NCI-H510A (cell line): ENCODE results near the gene CCNK.

Experiments used
- DNase-seq: peaks from one replicate; lab custom pipeline; 2025; lab: John Stamatoyannopoulos, UW

The CCNK gene

GRCh38 chr14:99552021-99552553, 70.9 kb downstream of the CCNK start:
- DNase-seq: no peak

GRCh38 chr14:99552572-99553216, 71.5 kb downstream of the CCNK start:
- DNase-seq: peak; percentile 30

- DNase-seq: no peak
Observed at GRCh38 chr14:99554184-99554583, 73.0 kb downstream of the CCNK start.

- no peak for DNase-seq
Observed at GRCh38 chr14:99554757-99555531, 73.7 kb downstream of the CCNK start.

- DNase-seq: no peak
Observed at GRCh38 chr14:99556134-99556791, 75.1 kb downstream of the CCNK start.

- DNase-seq: no peak
Observed at GRCh38 chr14:99559286-99559990, 78.2 kb downstream of the CCNK start.

- DNase-seq: no peak
Observed at GRCh38 chr14:99560403-99560802, 79.2 kb downstream of the CCNK start.

GRCh38 chr14:99560922-99561683, 79.9 kb downstream of the CCNK start:
- DNase-seq: no peak

GRCh38 chr14:99561864-99562263, 80.7 kb downstream of the CCNK start:
- DNase-seq: no peak
